Middle frontal gyrus (tissue), 1 donor: ENCODE results near the gene RANBP3.
A peak's percentile ranks its signal among the peaks of the same experiment; 100 is the strongest.

ENCODE experiments used
- DNase-seq: peaks from one replicate; pipeline ENCODE4 v3.0.0-alpha.2; 2015; ENCODE audit warnings: low spot score; ENCODE audit errors: extremely low spot score

Gene RANBP3

GRCh38 chr19:5952193-5953029 lies 25.5 kb downstream of the RANBP3 start:
- DNase-seq, result no peak

- no peak for DNase-seq
Measured at GRCh38 chr19:5951338-5951861, 26.5 kb downstream of the RANBP3 start.

DNA sequence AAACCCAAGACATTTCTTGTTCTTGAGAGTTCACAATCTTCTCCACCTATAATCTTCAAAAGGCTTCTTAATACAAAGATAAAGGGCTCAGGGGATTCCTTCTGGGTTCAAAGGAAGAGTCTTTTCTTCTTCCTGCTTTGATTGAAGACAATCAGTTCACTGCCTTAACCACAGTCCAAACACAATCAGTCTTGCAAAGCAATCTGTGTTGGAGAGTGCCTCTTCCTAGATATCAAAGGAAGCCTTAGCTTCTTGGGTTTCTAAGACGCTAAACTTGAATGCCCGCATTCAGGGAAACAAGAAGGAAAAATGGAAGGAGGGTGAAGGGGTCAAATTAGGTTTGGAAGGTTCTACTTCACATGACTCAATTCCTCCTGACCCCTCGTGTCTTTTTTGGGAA lies 27.2 kb downstream of the RANBP3 start:
- no peak for DNase-seq

GRCh38 chr19:5949792-5950305 lies 28.1 kb downstream of the RANBP3 start:
- no peak for DNase-seq

DNA sequence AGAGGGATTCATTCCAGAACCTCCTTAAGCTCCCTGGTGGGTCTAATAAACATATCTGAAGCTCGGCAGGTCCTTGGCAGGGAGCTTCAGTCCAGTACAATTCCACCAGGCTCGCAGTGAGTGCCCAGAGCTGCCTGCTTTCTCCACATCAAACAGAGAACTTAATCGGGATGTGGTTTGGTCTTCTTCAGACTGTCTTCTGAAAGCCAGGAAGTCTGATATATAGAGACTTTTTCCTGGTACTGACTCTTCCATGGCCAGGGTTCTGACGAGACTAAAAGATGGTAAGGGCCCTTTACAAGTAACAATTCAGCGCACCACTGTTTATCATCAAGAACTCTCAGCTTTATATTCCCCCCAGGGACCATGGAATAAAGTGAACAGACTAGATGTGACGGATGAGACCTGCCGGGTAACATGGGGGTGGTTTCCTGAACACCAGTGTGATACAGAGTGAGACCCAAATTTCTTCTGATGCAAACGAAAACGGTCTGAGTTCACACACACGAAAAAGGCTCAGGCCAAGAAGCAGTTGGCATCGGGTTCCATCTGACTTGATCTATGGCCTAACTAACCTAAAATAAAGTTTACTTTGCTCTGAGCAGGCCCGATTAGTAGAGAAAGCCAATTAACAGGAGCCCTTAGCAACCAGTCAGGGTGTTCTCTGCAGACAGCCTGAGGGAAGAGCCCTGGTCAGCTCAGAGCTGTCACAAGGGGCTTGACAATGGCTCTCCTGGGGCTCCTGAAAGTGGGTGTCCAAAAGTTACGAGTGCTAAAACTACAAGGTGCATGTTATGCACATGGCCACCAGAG lies 29.0 kb downstream of the RANBP3 start:
- DNase-seq, result no peak

GRCh38 chr19:5947435-5947834 lies 30.5 kb downstream of the RANBP3 start:
- DNase-seq, result peak; percentile 50

DNA sequence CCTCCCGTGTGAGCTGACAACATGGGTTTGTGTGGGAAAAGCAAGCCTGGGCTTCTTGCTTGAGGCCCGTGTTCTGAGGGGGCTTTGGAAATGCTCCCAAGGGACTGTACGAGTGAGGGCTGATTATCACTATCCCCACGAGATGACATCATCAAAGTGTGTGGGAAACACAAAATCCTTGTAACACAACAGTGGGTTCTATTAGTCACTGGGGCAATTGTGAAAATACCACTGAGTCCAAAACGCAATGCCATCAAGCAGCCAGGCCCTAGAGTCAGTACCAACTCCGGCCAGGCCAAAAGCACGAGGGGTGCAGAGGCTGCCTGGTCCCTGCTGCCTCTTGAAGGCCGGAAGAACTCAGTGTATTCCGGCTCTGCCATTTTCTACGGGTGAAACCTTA lies 34.3 kb downstream of the RANBP3 start:
- no peak for DNase-seq

GRCh38 chr19:5943045-5943444 lies 34.9 kb downstream of the RANBP3 start:
- DNase-seq, result no peak

GRCh38 chr19:5941673-5942072 lies 36.3 kb downstream of the RANBP3 start:
- no peak for DNase-seq

- DNase-seq, result no peak
Measured at GRCh38 chr19:5940260-5941208, 37.4 kb downstream of the RANBP3 start.

DNA sequence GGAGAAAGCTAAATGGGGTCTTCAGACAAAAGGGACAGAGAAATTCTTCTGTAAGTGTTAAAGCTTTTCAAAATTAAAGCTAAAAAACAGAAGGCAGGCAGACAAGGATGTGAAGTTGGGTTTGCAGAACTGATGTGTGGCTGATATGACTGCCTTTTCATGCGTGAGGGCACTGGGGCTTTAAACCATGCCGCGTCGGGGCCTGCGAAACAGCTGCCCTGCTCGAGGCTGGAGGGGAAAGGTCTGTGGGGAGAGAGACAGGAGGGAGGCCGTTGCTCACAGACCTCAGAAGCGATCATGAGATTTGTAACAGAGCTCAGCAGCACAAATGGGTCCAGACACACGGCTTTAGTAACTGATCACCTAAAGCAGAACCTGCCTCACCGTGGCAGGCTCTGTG lies 40.4 kb downstream of the RANBP3 start:
- no peak for DNase-seq

- DNase-seq, result no peak
Measured at GRCh38 chr19:5936292-5936592, 41.7 kb downstream of the RANBP3 start.

DNA sequence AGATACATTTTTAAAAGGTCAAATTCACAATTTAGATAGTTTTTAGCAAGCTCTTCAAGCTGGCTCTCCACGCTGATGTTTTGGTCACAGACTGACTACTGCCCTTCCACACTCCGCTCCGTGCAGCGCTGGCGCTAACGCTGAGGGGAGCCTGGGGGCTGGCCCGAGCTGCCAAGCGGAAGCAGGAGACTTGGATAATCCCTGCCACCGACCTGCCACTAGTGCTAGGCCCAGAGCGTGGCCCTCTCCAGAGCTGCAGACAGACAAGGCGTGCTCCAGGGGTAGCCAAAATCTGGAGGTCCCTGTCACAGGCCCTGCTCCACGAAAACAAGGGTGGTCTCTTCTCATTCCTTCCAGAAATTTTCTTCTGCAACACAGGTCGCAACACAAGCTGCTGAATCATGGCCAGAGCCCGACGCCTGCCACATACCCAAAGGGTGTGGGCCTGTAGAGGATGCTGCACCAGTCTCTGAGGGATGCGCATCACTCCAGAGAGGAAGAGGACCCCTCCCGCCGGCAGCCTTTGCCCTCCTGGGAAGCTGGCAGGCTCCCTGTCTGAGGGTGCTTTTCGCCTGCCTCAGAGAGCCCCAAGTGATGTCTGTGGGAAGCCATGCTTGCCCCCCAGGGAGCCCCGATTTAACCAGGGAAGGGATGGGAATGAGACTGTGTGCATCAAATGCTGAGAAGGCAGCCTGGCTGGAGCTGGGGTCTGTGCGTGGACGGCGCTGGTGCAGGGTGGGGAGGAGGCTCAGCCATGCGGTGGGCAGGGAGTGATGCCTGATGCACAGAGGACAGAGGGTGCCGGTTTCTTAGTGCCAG lies 42.3 kb downstream of the RANBP3 start:
- DNase-seq, result no peak

DNA sequence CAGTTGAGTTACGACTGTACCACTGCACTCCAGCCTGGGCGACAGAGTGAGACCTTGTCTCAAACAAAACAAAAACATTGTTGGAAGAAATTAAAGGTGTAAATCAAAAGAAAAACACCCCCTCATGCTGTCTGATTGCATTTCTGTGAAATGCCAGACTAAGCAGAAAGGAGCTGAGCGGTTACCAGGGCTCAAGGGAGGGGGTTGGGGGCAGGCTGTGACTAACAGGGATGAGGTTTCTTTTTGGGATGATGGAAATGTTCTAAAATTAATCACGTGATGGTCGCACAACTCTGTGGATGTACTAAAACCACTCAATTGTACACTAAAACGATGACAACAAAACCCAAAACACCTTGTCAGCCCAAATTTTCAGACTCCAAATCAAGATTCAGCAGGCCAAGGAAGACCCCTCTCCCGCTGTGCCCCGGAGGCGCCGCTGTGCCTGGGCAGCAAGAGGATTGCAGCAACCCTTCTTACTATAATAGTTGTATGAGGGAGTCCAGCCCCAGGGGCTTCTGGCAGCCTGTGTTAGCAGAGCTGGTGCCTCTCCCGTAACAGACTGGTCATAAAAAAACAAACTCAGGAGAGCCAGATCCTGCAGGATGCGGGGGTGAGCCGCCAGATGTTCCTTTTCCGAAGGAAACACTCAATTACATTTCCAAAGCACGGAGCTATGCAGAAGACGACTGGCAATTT lies 43.0 kb downstream of the RANBP3 start:
- DNase-seq, result no peak

- DNase-seq, result no peak
Measured at GRCh38 chr19:5934069-5934401, 43.9 kb downstream of the RANBP3 start.

DNA sequence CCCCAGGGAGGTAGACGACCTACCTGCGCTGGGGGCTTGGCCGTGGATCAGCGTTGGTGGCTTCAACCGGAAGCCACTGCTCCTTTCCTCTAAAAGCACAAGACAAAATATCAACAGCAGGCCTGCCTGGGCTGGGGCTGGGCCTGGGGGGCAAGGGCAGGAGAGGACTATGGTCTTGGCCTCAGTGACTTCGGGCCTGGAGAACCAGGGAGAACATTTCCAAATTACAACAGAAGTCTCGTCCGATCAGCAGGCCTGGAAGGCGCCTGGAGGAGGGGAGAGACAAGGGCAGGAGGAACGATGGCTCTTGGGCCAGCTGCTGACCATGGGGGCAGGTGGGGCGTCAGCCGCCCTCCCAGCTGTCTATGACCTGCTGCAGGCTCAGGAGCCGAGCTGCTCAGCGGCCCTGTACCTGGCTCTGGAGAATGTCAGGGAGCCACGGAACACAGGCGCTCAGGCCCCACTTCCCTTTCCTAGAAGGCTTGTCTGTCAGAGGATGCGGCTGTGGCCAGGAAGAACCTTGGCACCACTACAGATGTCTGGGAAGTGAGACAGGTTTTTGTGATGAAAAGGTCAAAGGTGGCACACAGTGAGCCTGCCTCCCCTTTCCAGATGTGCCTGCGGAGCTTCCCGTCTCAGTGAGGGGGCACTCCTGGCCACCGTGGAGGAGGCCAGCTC lies 44.4 kb downstream of the RANBP3 start:
- no peak for DNase-seq

DNA sequence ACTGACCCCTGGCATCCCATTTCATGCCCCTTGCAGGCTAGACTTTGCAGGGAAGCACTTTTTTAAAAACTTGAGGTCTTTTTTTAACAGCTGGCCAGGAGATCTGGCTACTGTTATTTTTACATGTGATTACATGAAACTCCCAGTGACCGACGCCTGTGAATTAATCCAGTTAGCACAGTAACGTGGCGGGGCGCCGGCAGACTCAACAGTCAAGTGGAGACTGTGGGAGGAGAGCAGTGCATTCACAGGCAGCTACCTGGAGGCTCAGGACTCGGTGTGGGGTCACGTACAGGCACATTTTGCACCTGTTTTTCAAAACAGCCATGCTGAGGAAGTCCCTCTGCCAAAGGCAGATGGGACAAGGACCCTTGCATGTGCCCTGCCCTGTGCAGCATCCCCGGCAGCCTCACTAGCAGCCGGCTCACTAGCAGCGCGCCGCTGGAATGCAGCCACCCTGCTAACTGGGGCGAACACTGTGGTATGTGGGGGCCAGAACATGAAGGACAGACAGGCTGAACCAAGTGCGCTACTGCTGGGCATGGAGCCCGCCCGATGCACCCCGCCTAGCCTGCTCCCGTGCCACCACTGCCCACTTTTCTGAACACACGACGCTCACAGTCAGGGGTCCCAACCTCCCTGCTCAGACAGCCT lies 45.2 kb downstream of the RANBP3 start:
- DNase-seq, result no peak

DNA sequence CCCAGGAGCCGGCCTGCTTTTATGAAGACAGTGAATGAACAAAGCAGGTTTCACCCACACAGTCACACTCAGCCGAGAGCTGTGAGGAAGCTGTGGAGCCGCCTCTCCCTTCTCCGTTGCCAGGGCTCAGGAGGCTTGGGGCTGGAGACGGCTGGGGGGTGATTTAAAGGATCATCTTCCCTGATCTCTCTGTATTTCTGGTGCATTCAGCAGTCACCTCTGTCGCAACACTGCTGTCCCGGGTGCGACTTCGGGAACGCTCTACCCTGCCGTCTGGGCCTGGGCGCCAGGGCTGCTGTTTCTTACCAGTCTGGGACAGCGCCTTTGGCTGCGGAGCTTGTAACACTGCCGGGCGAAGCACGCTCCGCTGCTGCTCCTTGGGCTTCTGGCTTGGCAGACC lies 45.8 kb downstream of the RANBP3 start:
- no peak for DNase-seq

DNA sequence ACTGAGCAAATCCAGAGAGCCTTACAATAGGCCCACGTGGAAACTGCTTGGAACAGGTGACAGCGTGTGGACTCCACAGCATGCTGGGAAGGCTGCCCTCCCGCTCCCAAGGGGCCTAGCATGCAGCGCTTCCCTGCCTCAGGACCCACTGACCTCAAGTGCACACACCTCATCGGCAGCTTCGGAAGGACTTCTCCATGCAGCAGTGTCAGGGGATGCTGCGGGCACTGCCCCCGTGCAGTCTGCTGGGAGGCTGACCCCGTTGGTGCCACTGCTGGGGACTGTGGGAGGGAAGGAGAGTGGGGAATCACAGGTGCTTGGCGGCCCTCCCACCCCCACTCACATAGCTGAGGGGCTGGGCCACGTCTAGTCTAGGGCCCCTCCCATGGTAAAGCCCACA lies 46.7 kb downstream of the RANBP3 start:
- no peak for DNase-seq
